NCI-H2171 treated with DMSO at 0.1 percent for 48 hours (cell line): Measurements from ENCODE around the gene CCDC78.
A peak's percentile ranks its signal among the peaks of the same experiment; 100 is the strongest.

Source experiments
- DNase-seq: peaks from one replicate; lab custom pipeline; 2025; lab: John Stamatoyannopoulos, UW

The CCDC78 gene

DNA sequence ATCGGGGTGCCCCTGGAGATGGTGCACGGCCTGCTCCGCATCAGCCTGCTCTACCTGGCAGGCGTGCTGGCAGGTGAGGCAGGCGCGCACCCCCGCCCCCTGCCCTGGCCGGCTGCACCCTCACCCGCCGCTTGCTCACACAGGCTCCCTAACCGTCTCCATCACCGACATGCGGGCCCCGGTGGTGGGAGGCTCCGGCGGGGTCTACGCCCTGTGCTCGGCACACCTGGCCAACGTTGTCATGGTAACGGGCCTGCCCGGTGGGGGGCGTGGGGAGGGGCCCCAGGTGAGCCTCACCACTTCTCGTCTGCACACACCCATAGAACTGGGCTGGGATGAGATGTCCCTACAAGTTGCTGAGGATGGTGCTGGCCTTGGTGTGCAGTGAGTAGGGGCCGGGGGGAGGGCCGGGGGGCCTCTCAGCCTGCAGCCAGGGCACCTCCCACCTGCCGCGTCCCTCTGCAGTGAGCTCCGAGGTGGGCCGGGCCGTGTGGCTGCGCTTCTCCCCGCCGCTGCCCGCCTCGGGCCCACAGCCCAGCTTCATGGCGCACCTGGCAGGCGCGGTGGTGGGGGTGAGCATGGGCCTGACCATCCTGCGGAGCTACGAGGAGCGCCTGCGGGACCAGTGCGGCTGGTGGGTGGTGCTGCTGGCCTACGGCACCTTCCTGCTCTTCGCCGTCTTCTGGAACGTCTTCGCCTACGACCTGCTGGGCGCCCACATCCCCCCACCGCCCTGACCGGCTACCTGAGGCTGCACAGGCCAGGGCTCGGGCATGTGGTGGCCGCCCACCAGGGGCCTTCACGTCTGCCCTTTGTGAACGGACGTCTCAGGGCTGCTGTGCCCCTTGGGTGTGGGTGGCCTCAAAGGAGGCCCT is 48.7 kb downstream of the CCDC78 start:
- DNase-seq: no peak

- DNase-seq: peak; percentile 76
Observed at GRCh38 chr16:676913-677312, 49.3 kb downstream of the CCDC78 start.

DNA sequence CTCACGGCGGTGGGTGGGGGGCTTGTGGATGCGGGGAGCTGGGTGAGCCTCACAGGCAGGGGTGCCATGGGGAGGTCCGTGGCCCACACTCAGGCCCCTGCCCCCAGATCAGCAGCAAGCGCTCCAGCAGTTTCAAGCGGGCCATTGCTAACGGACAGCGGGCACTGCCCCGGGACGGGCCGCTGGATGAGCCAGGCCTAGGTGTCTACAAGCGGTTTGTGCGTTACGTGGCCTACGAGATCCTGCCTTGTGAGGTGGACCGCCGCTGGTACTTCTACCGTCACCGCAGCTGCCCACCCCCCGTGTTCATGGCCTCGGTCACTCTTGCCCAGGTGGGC is 49.7 kb downstream of the CCDC78 start:
- DNase-seq: no peak

DNA sequence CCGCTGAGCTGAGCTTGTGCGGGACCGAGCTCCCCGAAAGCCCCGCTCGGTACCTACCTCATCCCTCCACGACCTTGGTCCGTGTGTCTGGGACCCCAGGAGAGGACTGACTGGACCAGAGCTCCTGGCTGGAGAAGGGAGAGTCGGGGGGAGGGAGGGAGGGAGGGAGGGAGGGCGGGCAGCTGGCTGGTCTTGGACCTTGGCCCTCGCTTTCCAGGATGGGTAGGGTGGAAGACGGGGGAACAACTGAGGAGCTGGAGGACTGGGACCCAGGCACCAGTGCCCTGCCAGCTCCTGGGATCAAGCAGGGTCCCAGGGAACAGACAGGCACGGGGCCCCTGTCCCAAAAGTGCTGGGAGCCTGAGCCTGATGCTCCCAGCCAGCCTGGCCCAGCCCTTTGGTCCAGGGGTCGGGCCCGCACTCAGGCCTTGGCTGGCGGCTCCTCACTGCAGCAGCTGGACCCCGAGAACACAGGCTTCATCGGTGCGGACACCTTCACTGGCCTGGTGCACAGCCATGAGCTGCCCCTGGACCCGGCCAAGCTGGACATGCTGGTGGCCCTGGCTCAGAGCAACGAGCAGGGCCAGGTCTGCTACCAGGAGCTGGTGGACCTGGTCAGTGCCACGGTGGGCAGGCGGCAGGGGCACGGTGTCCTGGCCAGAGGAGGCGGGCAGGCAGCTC is 50.2 kb downstream of the CCDC78 start:
- DNase-seq: no peak

DNA sequence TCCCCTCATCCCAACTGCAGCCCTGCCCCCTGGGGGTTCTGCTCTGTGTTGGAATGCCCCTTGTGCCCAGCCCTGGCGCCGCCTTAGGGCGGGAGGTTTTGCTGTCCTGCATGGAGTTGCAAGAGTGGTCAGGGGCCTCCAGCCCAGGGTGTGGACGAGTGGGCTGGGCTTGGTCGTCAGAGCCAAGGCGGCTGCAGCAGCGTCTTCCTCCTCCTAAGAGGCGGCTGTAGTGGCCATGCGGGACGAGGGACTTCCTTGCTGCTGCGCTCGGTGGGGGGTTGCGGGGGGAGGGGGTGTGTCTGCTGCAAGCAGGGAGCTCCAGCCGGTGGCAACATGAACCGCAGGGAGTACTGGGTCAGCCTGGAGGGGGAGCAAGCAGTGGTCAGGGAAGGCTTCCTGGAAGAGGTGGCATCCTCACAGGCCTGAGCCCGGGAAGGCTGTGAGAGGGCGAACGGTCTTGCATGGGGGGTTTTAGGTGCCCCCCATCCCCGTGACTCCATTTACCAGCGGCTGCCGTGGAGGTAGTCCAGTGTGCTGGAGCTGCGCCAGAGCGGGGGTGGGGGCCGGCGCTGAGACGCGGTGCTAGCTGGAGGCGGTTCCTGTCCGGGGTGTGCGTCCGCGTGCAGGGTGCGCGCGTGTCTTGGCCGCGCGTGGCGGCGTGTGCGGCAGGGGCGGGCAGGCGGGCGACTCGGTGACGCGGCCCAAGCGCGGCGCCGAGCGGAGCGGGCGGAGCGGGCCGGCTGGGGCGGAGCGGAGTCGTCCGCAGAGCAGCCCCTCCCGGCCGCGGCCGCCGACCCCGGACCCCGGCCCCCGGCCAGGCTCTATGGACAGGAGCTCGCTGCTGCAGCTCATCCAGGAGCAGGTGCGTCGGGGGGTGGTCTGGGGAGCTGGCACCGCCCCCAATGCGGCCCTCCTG is 51.0 kb downstream of the CCDC78 start, which contains the start of gene RHBDL1:
RHBDL1 (plus strand) TSS at position 704 of the 916 bp plus-strand sequence; CDS start at position 824, 120 bp downstream.
- DNase-seq: no peak

DNA sequence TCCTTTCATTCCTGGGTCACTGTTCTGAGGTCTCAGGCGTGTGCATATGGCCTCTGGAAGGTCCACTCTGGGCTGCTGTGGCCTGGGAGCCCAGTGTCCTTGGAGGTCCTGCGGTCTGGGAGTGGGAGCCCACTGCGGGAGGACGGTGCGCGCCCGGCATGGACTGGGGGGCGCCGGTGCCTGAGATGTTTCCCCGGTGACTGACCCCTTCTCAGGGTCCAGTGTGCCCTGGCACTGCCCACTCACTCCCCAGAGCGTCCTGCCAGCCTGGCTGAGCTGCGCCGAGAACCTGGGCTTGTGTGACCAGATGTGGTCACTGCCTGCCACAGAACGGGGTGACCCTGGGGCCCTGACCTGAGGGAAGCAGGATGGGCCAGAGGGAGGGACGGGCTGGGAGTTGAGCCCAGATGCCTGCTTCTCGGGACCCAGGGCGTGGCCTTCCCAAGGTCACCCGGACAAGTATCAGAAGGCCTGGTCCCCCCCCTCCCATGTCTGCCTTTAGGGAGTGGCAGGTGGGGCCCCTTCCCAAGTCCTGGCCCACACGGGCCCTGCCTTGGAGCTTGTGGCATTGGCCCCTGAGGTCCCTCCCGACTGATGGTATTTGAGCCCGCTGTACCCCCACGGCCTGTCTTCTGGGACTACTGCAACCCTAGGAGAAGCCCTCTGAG is 51.9 kb downstream of the CCDC78 start:
- DNase-seq: no peak

GRCh38 chr16:673399-673991 is 52.7 kb downstream of the CCDC78 start:
- DNase-seq: no peak

DNA sequence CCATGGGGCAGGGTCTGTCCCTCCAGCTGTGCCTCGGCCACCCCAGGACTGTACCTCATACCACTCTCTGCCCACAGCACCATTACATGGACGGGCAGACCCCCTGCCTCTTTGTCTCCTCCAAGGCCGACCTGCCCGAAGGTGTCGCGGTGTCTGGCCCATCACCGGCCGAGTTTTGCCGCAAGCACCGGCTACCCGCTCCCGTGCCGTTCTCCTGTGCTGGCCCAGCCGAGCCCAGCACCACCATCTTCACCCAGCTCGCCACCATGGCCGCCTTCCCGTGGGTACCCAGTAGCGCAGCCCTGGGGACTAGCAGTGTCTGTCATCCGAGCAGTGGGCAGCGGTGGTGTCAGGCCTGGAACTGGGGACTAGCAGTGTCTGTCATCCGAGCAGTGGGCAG is 53.4 kb downstream of the CCDC78 start:
- no peak for DNase-seq
